ENCODE data around the gene CCDC66. TPM values are rescaled to one million over a fixed set of nuclear protein-coding genes. Genes with fewer than 3 reads are reported as not detected.
"Not testable (repeated sequence)": the region's sequence is repeated elsewhere in the genome, so short reads cannot be mapped to it uniquely, and the experiment has no call there.

Gene CCDC66
- total RNA-seq (10 to 100 TPM; 42.2 to 58.3 TPM), polyA plus RNA-seq (ENCODE audit: insufficient read length in 2 of 2) (10 to 100 TPM; 26.9 to 38.3 TPM)
- long read RNA-seq, donor 1, partial matches to known transcripts, result 0 of 1 reads
- long read RNA-seq, donor 1, other reads (novel, unspliced or antisense), result 0 of 1 reads
- long read RNA-seq, donor 2, partial matches to known transcripts, result 0 of 1 reads
- long read RNA-seq, donor 2, other reads (novel, unspliced or antisense), result 0 of 1 reads
- long read RNA-seq, donor 3, result 0 reads
- long read RNA-seq, donor 4, partial matches to known transcripts, result 0 of 1 reads
- long read RNA-seq, donor 4, other reads (novel, unspliced or antisense), result 0 of 1 reads

GRCh38 chr3:56556908-56557830 lies at the start of gene CCDC66:
Gene CCDC66 (plus strand): TSS chr3:56557175. CDS start chr3:56557243, 68 bp downstream.
- H3K27me3 ChIP-seq (ENCODE audit: control insufficient read depth, insufficient read depth, low read length), result no peaks in the 10 kb centered on the region
- H3K4me3 ChIP-seq (ENCODE audit: low read depth, low read length), result peak within 1 kb of the TSS; percentile 74
- H3K9me3 ChIP-seq (ENCODE audit: control insufficient read depth, insufficient read depth, low read length), result no peaks in the 10 kb centered on the region
- peak; percentile 78 to 98 (median 90) for DNase-seq (ENCODE audit: low read depth in 4 of 6, low spot score in 6 of 6)
- WGBS (ENCODE audit: insufficient coverage), result 0% methylated on average over 42 of the region's 54 CpGs
- H3K4me1 ChIP-seq (ENCODE audit: control insufficient read depth, insufficient read depth, low read length), result no peaks in the 10 kb centered on the region
- peaks cover 7% of the 10 kb centered on the region for H3K36me3 ChIP-seq (ENCODE audit: control insufficient read depth, insufficient read depth, low read length)
- peak within 1 kb of the TSS; percentile 85 for H3K27ac ChIP-seq (ENCODE audit: low read depth, low read length)

DNA sequence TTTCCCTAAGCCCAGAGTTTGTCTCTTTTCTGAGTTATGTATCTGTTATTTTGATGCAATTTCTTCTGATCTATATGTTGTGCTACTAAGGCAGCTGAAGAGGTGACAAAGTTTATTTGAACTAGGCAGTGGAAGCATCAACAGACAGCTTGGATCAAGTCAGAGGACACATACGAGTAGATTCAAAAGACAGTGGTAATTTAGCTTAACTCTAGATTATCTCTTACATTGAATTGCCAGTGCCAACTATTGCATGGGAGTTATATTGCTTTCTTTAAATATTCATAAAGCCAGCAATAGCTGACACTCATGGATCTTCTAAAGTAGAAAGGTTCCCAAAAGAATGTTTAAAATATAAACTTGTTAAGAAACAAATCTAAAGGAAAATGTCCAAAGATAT lies 37.3 kb upstream of the CCDC66 start:
- peak in 1 of 6 donors; percentile 64 for DNase-seq (ENCODE audit: low read depth in 4 of 6, low spot score in 6 of 6)
- no peak overlapping the region for H3K27ac ChIP-seq (ENCODE audit: low read depth, low read length)
- WGBS (ENCODE audit: insufficient coverage), result no CpG with 5 or more reads among the region's 1 CpG

DNA sequence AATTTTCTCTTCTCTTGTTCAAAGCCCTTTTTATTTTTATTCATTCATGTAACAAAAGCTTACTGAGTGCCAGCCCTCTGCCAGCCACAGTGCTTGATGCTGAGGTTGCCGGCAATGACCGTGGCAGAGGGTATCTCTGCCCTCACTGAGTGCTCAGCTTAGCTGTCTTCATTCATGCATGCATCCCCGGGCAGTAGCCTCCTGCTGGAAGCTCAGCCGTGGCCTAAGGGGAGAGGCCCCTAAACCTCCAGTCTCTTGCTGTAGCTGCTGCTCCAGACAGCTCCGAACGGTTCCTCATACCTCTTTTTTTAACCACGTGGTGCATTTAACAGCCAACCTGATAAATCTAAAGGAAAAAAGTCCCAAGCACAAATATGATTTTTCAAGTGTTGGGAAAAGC lies 34.6 kb upstream of the CCDC66 start:
- H3K4me1 ChIP-seq (ENCODE audit: control insufficient read depth, insufficient read depth, low read length), result no peaks in the 10 kb centered on the region
- WGBS (ENCODE audit: insufficient coverage), result 53% methylated on average over 6 of the region's 7 CpGs
- no peaks in the 10 kb centered on the region for H3K9me3 ChIP-seq (ENCODE audit: control insufficient read depth, insufficient read depth, low read length)
- no peaks in the 10 kb centered on the region for H3K36me3 ChIP-seq (ENCODE audit: control insufficient read depth, insufficient read depth, low read length)
- no peak overlapping the region for H3K27ac ChIP-seq (ENCODE audit: low read depth, low read length)
- H3K27me3 ChIP-seq (ENCODE audit: control insufficient read depth, insufficient read depth, low read length), result no peaks in the 10 kb centered on the region
- DNase-seq (ENCODE audit: low read depth in 4 of 6, low spot score in 6 of 6), result no peak
- H3K4me3 ChIP-seq (ENCODE audit: low read depth, low read length), result no peak overlapping the region

More for the DNA sequence above, 37.3 kb upstream of the CCDC66 start:
- no peaks in the 10 kb centered on the region for H3K27me3 ChIP-seq (ENCODE audit: control insufficient read depth, insufficient read depth, low read length)
- no peaks in the 10 kb centered on the region for H3K36me3 ChIP-seq (ENCODE audit: control insufficient read depth, insufficient read depth, low read length)
- H3K4me1 ChIP-seq (ENCODE audit: control insufficient read depth, insufficient read depth, low read length), result no peaks in the 10 kb centered on the region
- H3K9me3 ChIP-seq (ENCODE audit: control insufficient read depth, insufficient read depth, low read length), result no peaks in the 10 kb centered on the region
- H3K4me3 ChIP-seq (ENCODE audit: low read depth, low read length), result no peak overlapping the region

- H3K4me1 ChIP-seq (ENCODE audit: control insufficient read depth, insufficient read depth, low read length), result no peaks in the 10 kb centered on the region
- no peaks in the 10 kb centered on the region for H3K9me3 ChIP-seq (ENCODE audit: control insufficient read depth, insufficient read depth, low read length)
- no peak for DNase-seq (ENCODE audit: low read depth in 4 of 6, low spot score in 6 of 6)
- no CpG with 5 or more reads among the region's 1 CpG for WGBS (ENCODE audit: insufficient coverage)
- H3K4me3 ChIP-seq (ENCODE audit: low read depth, low read length), result no peak overlapping the region
- no peak overlapping the region for H3K27ac ChIP-seq (ENCODE audit: low read depth, low read length)
- no peaks in the 10 kb centered on the region for H3K36me3 ChIP-seq (ENCODE audit: control insufficient read depth, insufficient read depth, low read length)
- H3K27me3 ChIP-seq (ENCODE audit: control insufficient read depth, insufficient read depth, low read length), result no peaks in the 10 kb centered on the region
Measured at GRCh38 chr3:56525291-56525690, 31.7 kb upstream of the CCDC66 start.

- no peak overlapping the region for H3K4me3 ChIP-seq (ENCODE audit: low read depth, low read length)
- no peaks in the 10 kb centered on the region for H3K36me3 ChIP-seq (ENCODE audit: control insufficient read depth, insufficient read depth, low read length)
- H3K4me1 ChIP-seq (ENCODE audit: control insufficient read depth, insufficient read depth, low read length), result no peaks in the 10 kb centered on the region
- no peak overlapping the region for H3K27ac ChIP-seq (ENCODE audit: low read depth, low read length)
- peaks cover 3% of the 10 kb centered on the region for H3K27me3 ChIP-seq (ENCODE audit: control insufficient read depth, insufficient read depth, low read length)
- DNase-seq (ENCODE audit: low read depth in 4 of 6, low spot score in 6 of 6), result no peak
- WGBS (ENCODE audit: insufficient coverage), result no CpG with 5 or more reads among the region's 2 CpGs
- no peaks in the 10 kb centered on the region for H3K9me3 ChIP-seq (ENCODE audit: control insufficient read depth, insufficient read depth, low read length)
Measured at GRCh38 chr3:56536735-56537134, 20.2 kb upstream of the CCDC66 start.

GRCh38 chr3:56547486-56547885 lies 9.5 kb upstream of the CCDC66 start:
- H3K4me1 ChIP-seq (ENCODE audit: control insufficient read depth, insufficient read depth, low read length), result no peaks in the 10 kb centered on the region
- no peaks in the 10 kb centered on the region for H3K27me3 ChIP-seq (ENCODE audit: control insufficient read depth, insufficient read depth, low read length)
- DNase-seq (ENCODE audit: low read depth in 4 of 6, low spot score in 6 of 6), result peak in 3 of 6 donors; percentile 21 to 86 (median 56)
- no peak overlapping the region for H3K4me3 ChIP-seq (ENCODE audit: low read depth, low read length)
- no peaks in the 10 kb centered on the region for H3K9me3 ChIP-seq (ENCODE audit: control insufficient read depth, insufficient read depth, low read length)
- H3K27ac ChIP-seq (ENCODE audit: low read depth, low read length), result no peak overlapping the region
- no CpG with 5 or more reads among the region's 3 CpGs for WGBS (ENCODE audit: insufficient coverage)
- no peaks in the 10 kb centered on the region for H3K36me3 ChIP-seq (ENCODE audit: control insufficient read depth, insufficient read depth, low read length)

GRCh38 chr3:56557831-56558170 lies 826 bp downstream of the CCDC66 start:
- no peak for DNase-seq (ENCODE audit: low read depth in 4 of 6, low spot score in 6 of 6)
- Histone ChIP-seq H3K9me3 (ENCODE audit: control insufficient read depth, insufficient read depth, low read length) (no peaks in the 10 kb centered on the region), H3K4me1 (ENCODE audit: control insufficient read depth, insufficient read depth, low read length) (no peaks in the 10 kb centered on the region), H3K4me3 (ENCODE audit: low read depth, low read length) (peak overlapping the region; percentile 74), H3K36me3 (ENCODE audit: control insufficient read depth, insufficient read depth, low read length) (peaks cover 12% of the 10 kb centered on the region), H3K27me3 (ENCODE audit: control insufficient read depth, insufficient read depth, low read length) (no peaks in the 10 kb centered on the region), H3K27ac (ENCODE audit: low read depth, low read length) (no peak overlapping the region)
- WGBS (ENCODE audit: insufficient coverage), result 0% methylated on average over 1 of the region's 7 CpGs

- H3K27me3 ChIP-seq (ENCODE audit: control insufficient read depth, insufficient read depth, low read length), result no peaks in the 10 kb centered on the region
- H3K4me1 ChIP-seq (ENCODE audit: control insufficient read depth, insufficient read depth, low read length), result no peaks in the 10 kb centered on the region
- no peak overlapping the region for H3K4me3 ChIP-seq (ENCODE audit: low read depth, low read length)
- H3K27ac ChIP-seq (ENCODE audit: low read depth, low read length), result no peak overlapping the region
- H3K9me3 ChIP-seq (ENCODE audit: control insufficient read depth, insufficient read depth, low read length), result no peaks in the 10 kb centered on the region
- no peak for DNase-seq (ENCODE audit: low read depth in 4 of 6, low spot score in 6 of 6)
- 100% methylated on average over 1 of the region's 1 CpG for WGBS (ENCODE audit: insufficient coverage)
- H3K36me3 ChIP-seq (ENCODE audit: control insufficient read depth, insufficient read depth, low read length), result peaks cover 18% of the 10 kb centered on the region
Measured at GRCh38 chr3:56573501-56573900, 16.5 kb downstream of the CCDC66 start.

GRCh38 chr3:56581941-56582340 lies 25.0 kb downstream of the CCDC66 start:
- not testable (repeated sequence) for H3K9me3 ChIP-seq (ENCODE audit: control insufficient read depth, insufficient read depth, low read length); H3K27me3 ChIP-seq (ENCODE audit: control insufficient read depth, insufficient read depth, low read length); H3K4me1 ChIP-seq (ENCODE audit: control insufficient read depth, insufficient read depth, low read length); H3K4me3 ChIP-seq (ENCODE audit: low read depth, low read length); H3K27ac ChIP-seq (ENCODE audit: low read depth, low read length); DNase-seq (ENCODE audit: low read depth in 4 of 6, low spot score in 6 of 6)
- H3K36me3 ChIP-seq (ENCODE audit: control insufficient read depth, insufficient read depth, low read length), result peaks cover 11% of the 10 kb centered on the region
- 100% methylated on average over 4 of the region's 12 CpGs for WGBS (ENCODE audit: insufficient coverage)

All from spinal cord (tissue), 10 donors.